ENCODE data around the gene PGBD2. TPM values are rescaled to one million over a fixed set of nuclear protein-coding genes. Genes with fewer than 3 reads are reported as not detected.

The PGBD2 gene
- total and polyA plus RNA-seq, 9 of the 15 experiments (the other 6 are each of a cell fraction or from before 2014, with no cell fraction given), result 11.9 to 21.8 (median 14.7) TPM

DNA sequence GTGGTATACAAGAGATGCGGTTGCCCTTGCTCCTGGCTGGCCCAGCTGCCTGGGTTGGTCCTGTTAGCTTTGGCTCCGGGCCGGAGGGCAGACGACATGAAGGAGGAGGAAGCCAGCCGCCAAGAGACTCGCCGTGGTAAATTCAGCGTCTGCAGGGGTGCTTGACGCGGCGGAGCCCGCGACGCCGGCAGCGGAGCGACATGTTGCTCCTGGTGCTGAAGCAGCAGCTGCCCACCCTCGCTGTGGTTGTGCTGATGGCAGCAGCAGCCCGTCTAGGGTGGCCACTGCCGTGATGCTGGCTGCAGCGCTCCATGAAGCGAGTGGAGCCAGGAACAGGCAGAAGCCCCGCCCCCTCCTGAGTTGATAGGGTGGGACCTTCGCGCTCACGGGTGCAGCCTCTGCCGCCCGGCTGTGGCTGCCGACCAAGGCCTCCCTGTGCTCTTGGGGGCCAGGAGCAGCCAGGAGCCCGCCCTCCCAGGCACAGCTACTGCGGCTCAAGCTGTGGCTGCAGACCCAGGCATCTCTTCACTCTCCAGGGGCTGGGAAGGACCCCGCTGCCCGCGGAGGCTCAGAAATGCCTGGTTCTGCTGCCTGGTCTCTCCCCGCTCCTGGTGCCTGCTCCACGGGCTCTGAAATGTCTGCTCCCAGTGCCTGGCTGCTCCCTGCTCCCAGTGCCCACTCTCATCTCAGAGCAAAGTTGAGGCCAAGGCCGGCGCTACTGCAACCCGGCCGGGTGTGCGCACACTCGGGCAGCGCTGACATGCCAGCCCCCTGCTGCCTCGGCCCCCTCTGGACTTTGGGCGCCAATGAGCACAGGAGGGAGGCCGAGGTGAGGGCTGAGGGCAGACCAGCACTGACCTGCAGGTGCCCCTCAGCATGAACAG lies 42.8 kb upstream of the PGBD2 start (continued):
- TF ChIP-seq CEBPZ (IDR thresholded peaks at IDR 0.05; ENCODE audit: borderline replicate concordance, low read depth, low read length) (no peak), ZNF384 (IDR thresholded peaks at IDR 0.05; ENCODE audit: low read depth, low read length) (no peak), CBX1 (IDR thresholded peaks at IDR 0.05; ENCODE audit: low read depth) (no peak), KDM5B (IDR thresholded peaks at IDR 0.05; ENCODE audit: insufficient replicate concordance, low read depth, low read length) (peak; percentile 41), SPI1 (IDR thresholded peaks at IDR 0.05; ENCODE audit: borderline replicate concordance, low read depth, low read length) (no peak), KLF6 (CRISPR knock-in tag; IDR thresholded peaks at IDR 0.05; ENCODE audit: borderline replicate concordance) (no peak), KLF10 (CRISPR knock-in tag; IDR thresholded peaks at IDR 0.05) (no peak), NFATC3 (IDR thresholded peaks at IDR 0.05) (no peak), ARHGAP35 (IDR thresholded peaks at IDR 0.05; ENCODE audit: partially characterized antibody) (no peak), FOXK2 (conservative IDR thresholded peaks at IDR 0.05 in 1 of 2, IDR thresholded peaks at IDR 0.05 in 1 of 2; ENCODE audit: low read depth in 2 of 2) (no peak), ZNF354B (CRISPR knock-in tag; IDR thresholded peaks at IDR 0.05) (no peak), E2F3 (CRISPR knock-in tag; IDR thresholded peaks at IDR 0.05) (no peak), MCM5 (IDR thresholded peaks at IDR 0.05; ENCODE audit: low read depth) (no peak), ZNF165 (CRISPR knock-in tag; IDR thresholded peaks at IDR 0.05; ENCODE audit: borderline replicate concordance) (no peak), TGIF2 (CRISPR knock-in tag; IDR thresholded peaks at IDR 0.05) (no peak), CREB3 (tag; conservative IDR thresholded peaks at IDR 0.05; ENCODE audit: low read depth) (no peak)
- TF ChIP-seq, protein P1, sequence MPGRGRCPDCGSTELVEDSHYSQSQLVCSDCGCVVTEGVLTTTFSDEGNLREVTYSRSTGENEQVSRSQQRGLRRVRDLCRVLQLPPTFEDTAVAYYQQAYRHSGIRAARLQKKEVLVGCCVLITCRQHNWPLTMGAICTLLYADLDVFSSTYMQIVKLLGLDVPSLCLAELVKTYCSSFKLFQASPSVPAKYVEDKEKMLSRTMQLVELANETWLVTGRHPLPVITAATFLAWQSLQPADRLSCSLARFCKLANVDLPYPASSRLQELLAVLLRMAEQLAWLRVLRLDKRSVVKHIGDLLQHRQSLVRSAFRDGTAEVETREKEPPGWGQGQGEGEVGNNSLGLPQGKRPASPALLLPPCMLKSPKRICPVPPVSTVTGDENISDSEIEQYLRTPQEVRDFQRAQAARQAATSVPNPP (IDR thresholded peaks at IDR 0.05; ENCODE audit: borderline replicate concordance, insufficient read depth, insufficient read length), result no peak
- TF ChIP-seq, protein P2, sequence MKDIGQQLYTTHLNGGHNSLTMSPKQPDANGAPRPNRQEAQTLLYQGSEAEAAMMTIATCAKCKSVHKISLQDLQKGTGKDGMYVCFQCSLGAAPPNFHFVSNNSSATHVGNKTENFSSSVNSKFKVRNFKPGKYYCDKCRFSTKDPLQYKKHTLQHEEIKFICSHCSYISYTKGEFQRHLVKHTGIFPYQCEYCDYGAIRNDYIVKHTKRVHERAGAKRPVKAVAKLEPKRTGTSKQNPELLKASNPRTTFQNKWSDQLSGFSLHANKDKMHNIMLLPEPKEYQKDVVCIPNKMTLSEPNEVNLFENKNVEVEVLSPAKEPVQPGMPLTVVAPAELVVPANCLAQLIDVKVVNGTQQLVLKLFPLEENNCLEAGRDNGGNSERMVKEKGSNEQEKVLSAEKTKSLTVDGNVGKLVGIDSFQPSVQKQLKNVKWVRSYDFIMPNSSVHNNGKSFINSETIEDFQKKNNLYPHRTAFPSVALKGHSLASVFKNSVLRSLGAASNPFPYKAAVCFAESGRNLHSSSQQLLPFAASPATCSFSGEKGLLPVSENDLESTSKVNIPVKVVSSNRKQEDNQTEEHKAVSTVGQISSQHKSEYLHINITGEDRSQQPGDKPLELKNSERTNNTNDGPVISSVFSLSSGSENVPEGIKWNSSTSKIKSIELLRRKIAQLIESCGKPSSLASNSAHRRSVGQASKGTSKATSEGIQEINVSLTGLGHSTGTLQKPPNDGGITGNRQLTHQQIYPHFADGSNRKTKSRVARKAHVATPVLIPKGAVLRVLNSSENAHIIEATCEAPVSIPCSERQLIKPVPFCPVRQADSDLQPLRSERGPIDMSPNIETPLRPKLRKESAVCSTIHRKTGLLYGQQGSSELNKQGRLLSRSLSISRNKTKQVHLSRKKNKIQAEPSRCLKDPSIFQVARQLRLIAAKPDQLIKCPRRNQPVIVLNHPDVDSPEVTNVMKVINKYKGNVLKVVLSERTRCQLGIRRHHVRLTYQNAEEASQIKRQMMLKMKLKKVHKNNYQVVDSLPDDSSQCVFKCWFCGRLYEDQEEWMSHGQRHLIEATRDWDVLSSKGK (CRISPR knock-in tag; IDR thresholded peaks at IDR 0.05), result no peak
